ENCODE data around the gene FAM118B. TPM values are rescaled to one million over a fixed set of nuclear protein-coding genes. Genes with fewer than 3 reads are reported as not detected.

Gene FAM118B
- total RNA-seq, 2 donors from 2014 or later = 40.1 to 40.8 TPM

GRCh38 chr11:126268708-126269579 lies 57.4 kb downstream of the FAM118B start, which contains the start of the genes FOXRED1 and SRPRA:
Gene FOXRED1 (plus strand): TSS chr11:126269154. CDS start chr11:126269207, 53 bp downstream.
Gene SRPRA (minus strand): TSS chr11:126268895. CDS start chr11:126268804, 91 bp downstream.
- WGBS, 2 experiments (ENCODE audit: insufficient coverage in 1 of 2, insufficient read length in 1 of 2) = 0% methylated on average over 28 to 64 of the region's 64 CpGs
- H3K27ac Mint-ChIP-seq = peak within 1 kb of the TSS; percentile 99
- no peaks in the 10 kb centered on the region for H3K27me3 ChIP-seq (ENCODE audit: control insufficient read depth, insufficient read depth, low read length, poor library complexity, severe bottlenecking)
- peak within 1 kb of the TSS; percentile 95 for H3K4me3 Mint-ChIP-seq
- H3K36me3 ChIP-seq (ENCODE audit: control insufficient read depth, insufficient read depth, low read length) = peaks cover 51% of the 10 kb centered on the region
- TF ChIP-seq, protein P1, sequence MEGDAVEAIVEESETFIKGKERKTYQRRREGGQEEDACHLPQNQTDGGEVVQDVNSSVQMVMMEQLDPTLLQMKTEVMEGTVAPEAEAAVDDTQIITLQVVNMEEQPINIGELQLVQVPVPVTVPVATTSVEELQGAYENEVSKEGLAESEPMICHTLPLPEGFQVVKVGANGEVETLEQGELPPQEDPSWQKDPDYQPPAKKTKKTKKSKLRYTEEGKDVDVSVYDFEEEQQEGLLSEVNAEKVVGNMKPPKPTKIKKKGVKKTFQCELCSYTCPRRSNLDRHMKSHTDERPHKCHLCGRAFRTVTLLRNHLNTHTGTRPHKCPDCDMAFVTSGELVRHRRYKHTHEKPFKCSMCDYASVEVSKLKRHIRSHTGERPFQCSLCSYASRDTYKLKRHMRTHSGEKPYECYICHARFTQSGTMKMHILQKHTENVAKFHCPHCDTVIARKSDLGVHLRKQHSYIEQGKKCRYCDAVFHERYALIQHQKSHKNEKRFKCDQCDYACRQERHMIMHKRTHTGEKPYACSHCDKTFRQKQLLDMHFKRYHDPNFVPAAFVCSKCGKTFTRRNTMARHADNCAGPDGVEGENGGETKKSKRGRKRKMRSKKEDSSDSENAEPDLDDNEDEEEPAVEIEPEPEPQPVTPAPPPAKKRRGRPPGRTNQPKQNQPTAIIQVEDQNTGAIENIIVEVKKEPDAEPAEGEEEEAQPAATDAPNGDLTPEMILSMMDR (conservative IDR thresholded peaks at IDR 0.05) = no peak
- H3K36me3 Mint-ChIP-seq (ENCODE audit: low read depth) = peaks cover 58% of the 10 kb centered on the region
- H3K27me3 Mint-ChIP-seq (ENCODE audit: insufficient read depth) = peaks cover 3% of the 10 kb centered on the region
- no peaks in the 10 kb centered on the region for H3K9me3 ChIP-seq (ENCODE audit: control insufficient read depth, low read length)
- no peaks in the 10 kb centered on the region for H3K4me1 ChIP-seq (ENCODE audit: control insufficient read depth, insufficient read depth, low read length)
- H3K9ac ChIP-seq (ENCODE audit: extremely low read depth, low read length, poor library complexity, severe bottlenecking) = peak within 1 kb of the TSS; percentile 93
- DNase-seq = peak; percentile 100
- H3K9me3 Mint-ChIP-seq = no peaks in the 10 kb centered on the region
- H3K27ac ChIP-seq (ENCODE audit: low read depth, low read length) = peak within 1 kb of the TSS; percentile 80
- H3K4me1 Mint-ChIP-seq = peaks cover 12% of the 10 kb centered on the region
- peak within 1 kb of the TSS; percentile 98 for H3K4me3 ChIP-seq (ENCODE audit: low read length)

- no peak for DNase-seq
- Histone ChIP-seq H3K27me3 (ENCODE audit: control insufficient read depth, insufficient read depth, low read length, poor library complexity, severe bottlenecking) (peaks cover 4% of the 10 kb centered on the region), H3K9me3 (ENCODE audit: control insufficient read depth, low read length) (no peaks in the 10 kb centered on the region), H3K4me1 (ENCODE audit: control insufficient read depth, insufficient read depth, low read length) (no peaks in the 10 kb centered on the region), H3K9ac (ENCODE audit: extremely low read depth, low read length, poor library complexity, severe bottlenecking) (no peak overlapping the region), H3K4me3 (ENCODE audit: low read length) (no peak overlapping the region), H3K27ac (ENCODE audit: low read depth, low read length) (no peak overlapping the region), H3K36me3 (ENCODE audit: control insufficient read depth, insufficient read depth, low read length) (peaks cover 44% of the 10 kb centered on the region)
- TF ChIP-seq, protein P1 (conservative IDR thresholded peaks at IDR 0.05) = no peak
- no peak overlapping the region for H3K4me3 Mint-ChIP-seq
- 94 to 96% methylated on average over 11 of the region's 11 CpGs for WGBS, 2 experiments (ENCODE audit: insufficient coverage in 1 of 2, insufficient read length in 1 of 2)
- H3K27ac Mint-ChIP-seq = no peak overlapping the region
- H3K36me3 Mint-ChIP-seq (ENCODE audit: low read depth) = peaks cover 48% of the 10 kb centered on the region
- H3K27me3 Mint-ChIP-seq (ENCODE audit: insufficient read depth) = peaks cover 1% of the 10 kb centered on the region
- H3K9me3 Mint-ChIP-seq = no peaks in the 10 kb centered on the region
- H3K4me1 Mint-ChIP-seq = peaks cover 5% of the 10 kb centered on the region
These were observed 65.7 kb downstream of the FAM118B start for GRCh38 chr11:126277322-126277721.

- H3K9me3 ChIP-seq (ENCODE audit: control insufficient read depth, low read length) = no peaks in the 10 kb centered on the region
- no peak overlapping the region for H3K9ac ChIP-seq (ENCODE audit: extremely low read depth, low read length, poor library complexity, severe bottlenecking)
- no peak overlapping the region for H3K4me3 Mint-ChIP-seq
- H3K27ac ChIP-seq (ENCODE audit: low read depth, low read length) = no peak overlapping the region
- no peak overlapping the region for H3K27ac Mint-ChIP-seq
- no peak for DNase-seq
- WGBS, 2 experiments (ENCODE audit: insufficient coverage in 1 of 2, insufficient read length in 1 of 2) = 95 to 100% methylated on average over 2 to 4 of the region's 4 CpGs
- peaks cover 4% of the 10 kb centered on the region for H3K27me3 ChIP-seq (ENCODE audit: control insufficient read depth, insufficient read depth, low read length, poor library complexity, severe bottlenecking)
- TF ChIP-seq, protein P1 (conservative IDR thresholded peaks at IDR 0.05) = no peak
- no peaks in the 10 kb centered on the region for H3K9me3 Mint-ChIP-seq
- H3K4me1 ChIP-seq (ENCODE audit: control insufficient read depth, insufficient read depth, low read length) = no peaks in the 10 kb centered on the region
- peaks cover 39% of the 10 kb centered on the region for H3K36me3 ChIP-seq (ENCODE audit: control insufficient read depth, insufficient read depth, low read length)
- peaks cover 44% of the 10 kb centered on the region for H3K36me3 Mint-ChIP-seq (ENCODE audit: low read depth)
- no peak overlapping the region for H3K4me3 ChIP-seq (ENCODE audit: low read length)
- peaks cover 7% of the 10 kb centered on the region for H3K4me1 Mint-ChIP-seq
- H3K27me3 Mint-ChIP-seq (ENCODE audit: insufficient read depth) = peaks cover 1% of the 10 kb centered on the region
These were observed 66.2 kb downstream of the FAM118B start for GRCh38 chr11:126277780-126278179.
